GM12878 (cell line): ENCODE data around the gene FOXA1. TPM values are rescaled to one million over a fixed set of nuclear protein-coding genes. Genes with fewer than 3 reads are reported as not detected.

Experiments used
- ATAC-seq: fragments of 200-7000 bp; cut with Tn5 transposase; 3 replicates; pipeline ENCODE4 v1.9.1; 2020; ENCODE audit warnings: mild to moderate bottlenecking, moderate library complexity
- BruUV-seq: library from RNA; stranded (reverse); fragments of 400-500 nt; replicated peaks from 2 replicates; lab custom pipeline; 2021; lab: Mats Ljungman, UMichigan
- CTCF ChIA-PET: fragments of 300-600 bp; sonication (Branson Sonifier 250); formaldehyde crosslinking; extraction: SDS; loops from one replicate; lab custom pipeline; 2021; ENCODE audit warnings: inconsistent platforms; lab: Yijun Ruan, JAX
- POLR2A ChIA-PET: fragments of 350-600 bp; formaldehyde crosslinking; extraction: SDS; loops from one replicate; lab custom pipeline; 2021; ENCODE audit warnings: inconsistent platforms; lab: Charles Lee
- RAD21 ChIA-PET: fragments of 300-600 bp; sonication (Branson Sonifier 250); formaldehyde crosslinking; loops from one replicate; lab custom pipeline; 2023; ENCODE audit warnings: antibody characterized with exemption; ENCODE audit not compliant: unreplicated experiment; lab: Charles Lee
- SMC1A ChIA-PET: fragments of 300-600 bp; sonication (Branson Sonifier 250); formaldehyde crosslinking; loops from one replicate; lab custom pipeline; 2023; ENCODE audit not compliant: unreplicated experiment, uncharacterized antibody; lab: Charles Lee
- DNase-seq: peaks from one replicate; pipeline ENCODE4 v3.0.0-alpha.2; 2011; ENCODE audit warnings: low read depth, low spot score
- FAIRE-seq: peaks from 3 replicates; lab custom pipeline; 2011; peaks lifted over from hg19 to GRCh38; lab: Jason Lieb, UNC
- H2AFZ ChIP-seq: 2 replicates; pipeline ENCODE4 v1.6.0; 2011; ENCODE audit warnings: low read depth, low read length, control low read depth; ENCODE audit not compliant: control insufficient read depth
- H3K27ac ChIP-seq: 2 replicates; pipeline ENCODE4 v1.5.1; 2011; ENCODE audit warnings: control low read depth; ENCODE audit not compliant: control insufficient read depth, insufficient read depth
- H3K27me3 ChIP-seq, 2 experiments: replicated peaks in 1 of 2; 2 replicates each; pipeline versions ENCODE4 v1.6.0 to v1.6.1; 2011; ENCODE audit warnings: low read length in 1 of 2; ENCODE audit not compliant: control insufficient read depth in 2 of 2, insufficient read depth in 2 of 2
- H3K36me3 ChIP-seq, 2 experiments: 2 replicates each; pipeline ENCODE4 v1.5.1; 2011; ENCODE audit warnings: low read length in 1 of 2; ENCODE audit not compliant: control insufficient read depth in 2 of 2, insufficient read depth in 2 of 2
- H3K4me1 ChIP-seq: 2 replicates; pipeline ENCODE4 v1.6.1; 2011; ENCODE audit warnings: mild to moderate bottlenecking, low read length, moderate library complexity, mixed read lengths; ENCODE audit not compliant: control insufficient read depth, insufficient read depth
- H3K4me2 ChIP-seq: 2 replicates; pipeline ENCODE4 v1.6.0; 2011; ENCODE audit warnings: control low read depth; ENCODE audit not compliant: control insufficient read depth, insufficient read depth
- H3K4me3 ChIP-seq: fragments of 200-600 bp; sonication (generic); 2 replicates; pipeline ENCODE4 v1.5.1; 2016
- H3K79me2 ChIP-seq: 2 replicates; pipeline ENCODE4 v1.6.0; 2011; ENCODE audit warnings: low read length; ENCODE audit not compliant: control insufficient read depth, insufficient read depth
- H3K9ac ChIP-seq: 2 replicates; pipeline ENCODE4 v1.8.0; 2011; ENCODE audit warnings: low read length, control low read depth, mixed read lengths; ENCODE audit not compliant: control insufficient read depth, insufficient read depth
- H3K9me3 ChIP-seq: replicated peaks from 3 replicates; pipeline ENCODE4 v1.5.1; 2011; ENCODE audit warnings: mild to moderate bottlenecking, low read length; ENCODE audit not compliant: control insufficient read depth, insufficient read depth
- H4K20me1 ChIP-seq: 2 replicates; pipeline ENCODE4 v1.6.0; 2011; ENCODE audit not compliant: control insufficient read depth, insufficient read depth
- EP300 ChIP-seq, 2 experiments: fragments of 150-350 bp in 1 of 2; IDR thresholded peaks; 2 replicates each; pipeline ENCODE4 v1.6.1; 2011 to 2012; ENCODE audit warnings: low read depth in 2 of 2, low read length in 2 of 2, borderline replicate concordance in 1 of 2, improper control_type of control experiment in 1 of 2, inconsistent platforms in 1 of 2; ENCODE audit not compliant: control insufficient read depth in 1 of 2
- FOXK2 ChIP-seq: fragments of 450-650 bp; IDR thresholded peaks from 2 replicates; pipeline ENCODE4 v1.6.1; 2017; ENCODE audit warnings: mild to moderate bottlenecking, moderate library complexity
- JUND ChIP-seq: IDR thresholded peaks from 2 replicates; pipeline ENCODE4 v1.6.1; 2012; ENCODE audit warnings: low read depth, mild to moderate bottlenecking, low read length, improper control_type of control experiment, moderate library complexity
- NR2C2 ChIP-seq: IDR thresholded peaks from 2 replicates; pipeline ENCODE4 v1.6.1; 2011; ENCODE audit warnings: borderline replicate concordance, low read depth; ENCODE audit not compliant: control insufficient read depth, insufficient read length
- PAX8 ChIP-seq: fragments of 450-650 bp; IDR thresholded peaks from 2 replicates; pipeline ENCODE4 v1.6.1; 2017; ENCODE audit warnings: mild to moderate bottlenecking, moderate library complexity
- ZNF217 ChIP-seq: fragments of 450-650 bp; IDR thresholded peaks from 2 replicates; pipeline ENCODE4 v1.6.1; 2017; ENCODE audit warnings: antibody characterized with exemption, mild to moderate bottlenecking
- ZNF24 ChIP-seq: fragments of 450-650 bp; IDR thresholded peaks from 2 replicates; pipeline ENCODE4 v1.6.1; 2017; ENCODE audit warnings: antibody characterized with exemption, mild to moderate bottlenecking
- WGBS: methylation state at CpG from one replicate; pipeline ENCODE4 v1.1.6; 2016; ENCODE audit warnings: low lambda C conversion rate; ENCODE audit not compliant: insufficient replicate concordance, insufficient coverage; ENCODE audit errors: missing lambda C conversion rate; 5-methylcytosine and 5-hydroxymethylcytosine counted together
- in situ Hi-C: fragments of 300-500 bp; cut with MboI; formaldehyde crosslinking; loops from 9 replicates; pipeline ENCODE4 v1.14.3; 2018; ENCODE audit warnings: mixed read lengths
- intact Hi-C: fragments of 100-400 bp; cut with micrococcal nuclease; formaldehyde crosslinking; loops from one replicate; pipeline ENCODE4 v1.14.2; 2022; ENCODE audit not compliant: unreplicated experiment
- polyA plus RNA-seq, 11 experiments: library from polyadenylated mRNA; depleted of rRNA in 4 of 11; unstranded in 6 of 11; stranded (reverse) in 5 of 11; fragments of >200 nt; fragmentation: Nextera tagmentation in 4 of 11; fragmentation: Illumina TruSeq in 1 of 11; extraction: Ambion mirVana in 4 of 11; extraction: Trizol in 1 of 11; gene quantifications; 1 replicate in 1 of 11; 2 replicates in 10 of 11; pipeline versions ENCODE4 v1.2.1 to v1.2.3, GENCODE V29; 2011 to 2016; ENCODE audit warnings: inconsistent platforms in 2 of 11, missing spikeins in 2 of 11, low read depth in 1 of 11
- total RNA-seq, 4 experiments: library from RNA; depleted of rRNA in 3 of 4; stranded (reverse); fragments of >200 nt in 3 of 4; fragmentation: Illumina TruSeq in 1 of 4; extraction: Trizol in 1 of 4; gene quantifications; 2 replicates each; pipeline versions ENCODE4 v1.2.1 to v1.2.3, GENCODE V29; 2013 to 2021
- TF ChIP-seq, protein P1 (sequence below): fragments of 450-650 bp; formaldehyde crosslinking; IDR thresholded peaks from 2 replicates; pipeline ENCODE4 v1.4.0; 2020; ENCODE audit warnings: mild to moderate bottlenecking, moderate library complexity
- TF ChIP-seq, protein P2 (sequence below): fragments of 450-650 bp; IDR thresholded peaks from 2 replicates; pipeline ENCODE4 v1.6.1; 2018; ENCODE audit warnings: borderline replicate concordance, mild to moderate bottlenecking; ENCODE audit not compliant: partially characterized antibody
- TF ChIP-seq, protein P3 (sequence below): fragments of 450-650 bp; IDR thresholded peaks from 2 replicates; pipeline ENCODE4 v1.6.1; 2016; ENCODE audit warnings: mild to moderate bottlenecking
- TF ChIP-seq, protein P4 (sequence below): fragments of 450-650 bp; IDR thresholded peaks from 2 replicates; pipeline ENCODE4 v1.6.1; 2016; ENCODE audit warnings: mild to moderate bottlenecking, moderate library complexity, borderline replicate concordance

FOXA1 gene
- total and polyA plus RNA-seq, 10 of the 15 experiments (the other 5 are each of a cell fraction or from before 2014, with no cell fraction given), result 0.03 to 0.18 (median 0.06) TPM; not detected in 7

DNA sequence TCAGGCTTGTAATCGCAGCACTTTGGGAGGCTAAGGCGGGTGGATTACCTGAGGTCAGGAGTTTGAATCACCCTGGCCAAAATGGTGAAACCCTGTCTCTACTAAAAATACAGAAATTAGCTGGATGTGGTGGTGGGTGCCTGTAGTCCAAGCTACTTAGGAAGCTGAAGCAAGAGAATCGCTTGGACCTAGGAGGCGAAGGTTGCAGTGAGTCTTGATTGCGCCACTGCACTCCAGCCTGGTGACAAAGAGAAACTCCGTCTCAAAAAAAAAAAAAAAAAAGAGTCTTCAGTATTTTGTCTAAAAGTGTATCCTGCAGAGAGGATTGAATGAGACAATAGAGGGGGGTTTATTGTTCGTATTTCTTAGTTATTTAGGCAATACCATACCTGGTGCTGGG lies 25.3 kb downstream of the FOXA1 start:
- H4K20me1 ChIP-seq, result no peaks in the 10 kb centered on the region
- no peak overlapping the region for H3K4me3 ChIP-seq
- no peaks in the 10 kb centered on the region for H3K27me3 ChIP-seq
- POLR2A ChIA-PET, result no interaction called here
- H3K79me2 ChIP-seq, result no peaks in the 10 kb centered on the region
- H3K27ac ChIP-seq, result no peak overlapping the region
- SMC1A ChIA-PET, result no interaction called here
- CTCF ChIA-PET, result no interaction called here
- H3K36me3 ChIP-seq, result no peaks in the 10 kb centered on the region
- no peak overlapping the region for H2AFZ ChIP-seq
- no peaks in the 10 kb centered on the region for H3K9me3 ChIP-seq
- RAD21 ChIA-PET, result no interaction called here
- no peak for DNase-seq
- intact Hi-C loops (no loop called here), in situ Hi-C loops (no loop called here)
- ATAC-seq, result no peak
- WGBS, result 53% methylated on average over 6 of the region's 7 CpGs
- H3K4me1 ChIP-seq, result no peaks in the 10 kb centered on the region
- no peak overlapping the region for H3K4me2 ChIP-seq
- no peak for FAIRE-seq
- BruUV-seq, result no TSS peak
- no peak overlapping the region for H3K9ac ChIP-seq
- TF ChIP-seq, protein P1, sequence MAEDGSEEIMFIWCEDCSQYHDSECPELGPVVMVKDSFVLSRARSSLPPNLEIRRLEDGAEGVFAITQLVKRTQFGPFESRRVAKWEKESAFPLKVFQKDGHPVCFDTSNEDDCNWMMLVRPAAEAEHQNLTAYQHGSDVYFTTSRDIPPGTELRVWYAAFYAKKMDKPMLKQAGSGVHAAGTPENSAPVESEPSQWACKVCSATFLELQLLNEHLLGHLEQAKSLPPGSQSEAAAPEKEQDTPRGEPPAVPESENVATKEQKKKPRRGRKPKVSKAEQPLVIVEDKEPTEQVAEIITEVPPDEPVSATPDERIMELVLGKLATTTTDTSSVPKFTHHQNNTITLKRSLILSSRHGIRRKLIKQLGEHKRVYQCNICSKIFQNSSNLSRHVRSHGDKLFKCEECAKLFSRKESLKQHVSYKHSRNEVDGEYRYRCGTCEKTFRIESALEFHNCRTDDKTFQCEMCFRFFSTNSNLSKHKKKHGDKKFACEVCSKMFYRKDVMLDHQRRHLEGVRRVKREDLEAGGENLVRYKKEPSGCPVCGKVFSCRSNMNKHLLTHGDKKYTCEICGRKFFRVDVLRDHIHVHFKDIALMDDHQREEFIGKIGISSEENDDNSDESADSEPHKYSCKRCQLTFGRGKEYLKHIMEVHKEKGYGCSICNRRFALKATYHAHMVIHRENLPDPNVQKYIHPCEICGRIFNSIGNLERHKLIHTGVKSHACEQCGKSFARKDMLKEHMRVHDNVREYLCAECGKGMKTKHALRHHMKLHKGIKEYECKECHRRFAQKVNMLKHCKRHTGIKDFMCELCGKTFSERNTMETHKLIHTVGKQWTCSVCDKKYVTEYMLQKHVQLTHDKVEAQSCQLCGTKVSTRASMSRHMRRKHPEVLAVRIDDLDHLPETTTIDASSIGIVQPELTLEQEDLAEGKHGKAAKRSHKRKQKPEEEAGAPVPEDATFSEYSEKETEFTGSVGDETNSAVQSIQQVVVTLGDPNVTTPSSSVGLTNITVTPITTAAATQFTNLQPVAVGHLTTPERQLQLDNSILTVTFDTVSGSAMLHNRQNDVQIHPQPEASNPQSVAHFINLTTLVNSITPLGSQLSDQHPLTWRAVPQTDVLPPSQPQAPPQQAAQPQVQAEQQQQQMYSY, result no peak
- TF ChIP-seq, protein P2, sequence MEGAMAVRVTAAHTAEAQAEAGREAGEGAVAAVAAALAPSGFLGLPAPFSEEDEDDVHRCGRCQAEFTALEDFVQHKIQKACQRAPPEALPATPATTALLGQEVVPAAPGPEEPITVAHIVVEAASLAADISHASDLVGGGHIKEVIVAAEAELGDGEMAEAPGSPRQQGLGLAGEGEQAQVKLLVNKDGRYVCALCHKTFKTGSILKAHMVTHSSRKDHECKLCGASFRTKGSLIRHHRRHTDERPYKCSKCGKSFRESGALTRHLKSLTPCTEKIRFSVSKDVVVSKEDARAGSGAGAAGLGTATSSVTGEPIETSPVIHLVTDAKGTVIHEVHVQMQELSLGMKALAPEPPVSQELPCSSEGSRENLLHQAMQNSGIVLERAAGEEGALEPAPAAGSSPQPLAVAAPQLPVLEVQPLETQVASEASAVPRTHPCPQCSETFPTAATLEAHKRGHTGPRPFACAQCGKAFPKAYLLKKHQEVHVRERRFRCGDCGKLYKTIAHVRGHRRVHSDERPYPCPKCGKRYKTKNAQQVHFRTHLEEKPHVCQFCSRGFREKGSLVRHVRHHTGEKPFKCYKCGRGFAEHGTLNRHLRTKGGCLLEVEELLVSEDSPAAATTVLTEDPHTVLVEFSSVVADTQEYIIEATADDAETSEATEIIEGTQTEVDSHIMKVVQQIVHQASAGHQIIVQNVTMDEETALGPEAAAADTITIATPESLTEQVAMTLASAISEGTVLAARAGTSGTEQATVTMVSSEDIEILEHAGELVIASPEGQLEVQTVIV, result no peak
- TF ChIP-seq, protein P3, sequence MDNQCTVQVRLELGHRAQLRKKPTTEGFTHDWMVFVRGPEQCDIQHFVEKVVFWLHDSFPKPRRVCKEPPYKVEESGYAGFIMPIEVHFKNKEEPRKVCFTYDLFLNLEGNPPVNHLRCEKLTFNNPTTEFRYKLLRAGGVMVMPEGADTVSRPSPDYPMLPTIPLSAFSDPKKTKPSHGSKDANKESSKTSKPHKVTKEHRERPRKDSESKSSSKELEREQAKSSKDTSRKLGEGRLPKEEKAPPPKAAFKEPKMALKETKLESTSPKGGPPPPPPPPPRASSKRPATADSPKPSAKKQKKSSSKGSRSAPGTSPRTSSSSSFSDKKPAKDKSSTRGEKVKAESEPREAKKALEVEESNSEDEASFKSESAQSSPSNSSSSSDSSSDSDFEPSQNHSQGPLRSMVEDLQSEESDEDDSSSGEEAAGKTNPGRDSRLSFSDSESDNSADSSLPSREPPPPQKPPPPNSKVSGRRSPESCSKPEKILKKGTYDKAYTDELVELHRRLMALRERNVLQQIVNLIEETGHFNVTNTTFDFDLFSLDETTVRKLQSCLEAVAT, result no peak
- no peak for TF ChIP-seq FOXK2
- TF ChIP-seq ZNF24, result no peak
- no peak for TF ChIP-seq ZNF217
- TF ChIP-seq, protein P4, sequence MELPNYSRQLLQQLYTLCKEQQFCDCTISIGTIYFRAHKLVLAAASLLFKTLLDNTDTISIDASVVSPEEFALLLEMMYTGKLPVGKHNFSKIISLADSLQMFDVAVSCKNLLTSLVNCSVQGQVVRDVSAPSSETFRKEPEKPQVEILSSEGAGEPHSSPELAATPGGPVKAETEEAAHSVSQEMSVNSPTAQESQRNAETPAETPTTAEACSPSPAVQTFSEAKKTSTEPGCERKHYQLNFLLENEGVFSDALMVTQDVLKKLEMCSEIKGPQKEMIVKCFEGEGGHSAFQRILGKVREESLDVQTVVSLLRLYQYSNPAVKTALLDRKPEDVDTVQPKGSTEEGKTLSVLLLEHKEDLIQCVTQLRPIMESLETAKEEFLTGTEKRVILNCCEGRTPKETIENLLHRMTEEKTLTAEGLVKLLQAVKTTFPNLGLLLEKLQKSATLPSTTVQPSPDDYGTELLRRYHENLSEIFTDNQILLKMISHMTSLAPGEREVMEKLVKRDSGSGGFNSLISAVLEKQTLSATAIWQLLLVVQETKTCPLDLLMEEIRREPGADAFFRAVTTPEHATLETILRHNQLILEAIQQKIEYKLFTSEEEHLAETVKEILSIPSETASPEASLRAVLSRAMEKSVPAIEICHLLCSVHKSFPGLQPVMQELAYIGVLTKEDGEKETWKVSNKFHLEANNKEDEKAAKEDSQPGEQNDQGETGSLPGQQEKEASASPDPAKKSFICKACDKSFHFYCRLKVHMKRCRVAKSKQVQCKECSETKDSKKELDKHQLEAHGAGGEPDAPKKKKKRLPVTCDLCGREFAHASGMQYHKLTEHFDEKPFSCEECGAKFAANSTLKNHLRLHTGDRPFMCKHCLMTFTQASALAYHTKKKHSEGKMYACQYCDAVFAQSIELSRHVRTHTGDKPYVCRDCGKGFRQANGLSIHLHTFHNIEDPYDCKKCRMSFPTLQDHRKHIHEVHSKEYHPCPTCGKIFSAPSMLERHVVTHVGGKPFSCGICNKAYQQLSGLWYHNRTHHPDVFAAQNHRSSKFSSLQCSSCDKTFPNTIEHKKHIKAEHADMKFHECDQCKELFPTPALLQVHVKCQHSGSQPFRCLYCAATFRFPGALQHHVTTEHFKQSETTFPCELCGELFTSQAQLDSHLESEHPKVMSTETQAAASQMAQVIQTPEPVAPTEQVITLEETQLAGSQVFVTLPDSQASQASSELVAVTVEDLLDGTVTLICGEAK, result no peak
- no peak for TF ChIP-seq NR2C2
- TF ChIP-seq EP300 (IDR thresholded peaks at IDR 0.05; ENCODE audit: borderline replicate concordance in 1 of 2, control insufficient read depth in 1 of 2, low read depth in 2 of 2, low read length in 2 of 2), result no peak
- no peak for TF ChIP-seq PAX8
- no peak for TF ChIP-seq JUND
